Body of pancreas (tissue), 4 donors: ENCODE data around the gene C15orf62. TPM values are rescaled to one million over a fixed set of nuclear protein-coding genes. Genes with fewer than 3 reads are reported as not detected.

Source experiments
- ATAC-seq: fragments of 150-250 bp; one replicate; pipeline ENCODE4 v1.9.1; 2016
- DNase-seq, 4 donors: peaks; one replicate each; pipeline ENCODE4 v3.0.0-alpha.2; 2019
- H3K27ac ChIP-seq, 4 donors: fragments of 200-600 bp; sonication (generic); 1 replicate in 3 of 4; 2 replicates in 1 of 4; pipeline versions ENCODE4 v1.5.1 to v1.6.1; 2016 to 2019; ENCODE audit warnings: mild to moderate bottlenecking in 1 of 4, mixed read lengths in 1 of 4, moderate library complexity in 1 of 4
- H3K27me3 ChIP-seq, 2 donors: fragments of 200-600 bp; sonication (generic); one replicate each; pipeline ENCODE4 v1.6.0; 2016; ENCODE audit warnings: mild to moderate bottlenecking in 1 of 2
- H3K36me3 ChIP-seq, 2 donors: fragments of 200-600 bp; sonication (generic); replicated peaks in 1 of 2; 2 replicates each; pipeline ENCODE4 v1.5.1; 2016; ENCODE audit warnings: low read depth in 2 of 2; ENCODE audit not compliant: insufficient read depth in 1 of 2
- H3K4me1 ChIP-seq: fragments of 200-600 bp; sonication (generic); one replicate; pipeline ENCODE4 v1.6.0; 2016
- H3K4me3 ChIP-seq, 2 donors: fragments of 200-600 bp; sonication (generic); 1 replicate in 1 of 2; 2 replicates in 1 of 2; pipeline ENCODE4 v1.5.1; 2016 to 2019
- H3K9me3 ChIP-seq, 3 donors: fragments of 200-600 bp; sonication (generic); 1 replicate in 2 of 3; 2 replicates in 1 of 3; pipeline ENCODE4 v1.5.1; 2016
- CTCF ChIP-seq, 7 experiments: fragments of 450-650 bp in 4 of 7; fragments of 200-600 bp in 3 of 7; sonication (generic) in 3 of 7; IDR thresholded peaks; one replicate each; pipeline ENCODE4 v1.5.1; 2016 to 2019; ENCODE audit warnings: antibody characterized with exemption in 7 of 7
- POLR2A ChIP-seq, 3 donors: fragments of 450-650 bp; IDR thresholded peaks; one replicate each; pipeline ENCODE4 v1.6.1; 2016; ENCODE audit warnings: antibody characterized with exemption in 3 of 3, mild to moderate bottlenecking in 2 of 3
- WGBS, 2 donors: methylation state at CpG; one replicate each; pipeline ENCODE4 v1.1.5; 2017; 5-methylcytosine and 5-hydroxymethylcytosine counted together
- intact Hi-C: fragments of 100-400 bp; cut with DNase I; formaldehyde crosslinking; loops from one replicate; pipeline ENCODE4 v1.15.1; 2023
- total RNA-seq, 2 donors: library from RNA; depleted of rRNA; stranded (reverse); fragments of >200 nt; gene quantifications; one replicate each; pipeline ENCODE4 v1.1.0, GENCODE V29; 2016

The C15orf62 gene
- total RNA-seq, 2 donors from 2014 or later, result 0.26 TPM; not detected in 1

DNA sequence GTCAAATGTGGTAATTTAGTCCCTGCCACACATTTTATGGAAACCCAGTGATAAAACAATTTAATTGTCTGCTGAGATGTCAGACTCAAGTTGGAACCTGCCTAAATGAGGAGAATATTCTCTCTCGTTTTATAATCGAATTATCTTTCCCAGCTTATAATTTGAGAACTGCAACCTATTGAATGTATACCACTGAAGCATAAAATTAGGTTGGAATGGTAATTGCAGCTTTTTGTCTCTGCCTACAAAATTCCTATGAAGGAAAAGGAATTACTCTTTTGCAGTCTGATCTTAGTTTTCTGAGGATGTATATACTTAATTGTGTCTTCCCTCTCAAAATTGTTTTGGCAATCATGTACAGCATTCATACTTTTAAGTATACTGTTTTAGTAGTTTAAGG lies 45.9 kb upstream of the C15orf62 start:
- ATAC-seq (no peak), DNase-seq (no peak)
- Histone ChIP-seq H3K27me3 (no peaks in the 10 kb centered on the region), H3K9me3 (no peaks in the 10 kb centered on the region), H3K4me1 (no peaks in the 10 kb centered on the region), H3K27ac (no peak overlapping the region), H3K36me3 (no peaks in the 10 kb centered on the region), H3K4me3 (no peak overlapping the region)
- TF ChIP-seq CTCF (IDR thresholded peaks at IDR 0.05), result no peak
- no peak for TF ChIP-seq POLR2A (IDR thresholded peaks at IDR 0.05)
- intact Hi-C loops, result no loop called here
- whole genome bisulfite sequencing, 2 donors, result 60 to 63% methylated on average over 2 of the region's 2 CpGs

GRCh38 chr15:40731034-40731433 lies 38.7 kb upstream of the C15orf62 start:
- H3K9me3 ChIP-seq, result no peaks in the 10 kb centered on the region
- DNase-seq (no peak), ATAC-seq (no peak)
- WGBS, 2 donors, result 72 to 88% methylated on average over 3 of the region's 3 CpGs
- intact Hi-C loops, result no loop called here
- no peaks in the 10 kb centered on the region for H3K27me3 ChIP-seq
- no peak overlapping the region for H3K4me3 ChIP-seq
- TF ChIP-seq POLR2A (IDR thresholded peaks at IDR 0.05) (no peak), CTCF (IDR thresholded peaks at IDR 0.05) (no peak)
- peaks cover 0 to 3% of the 10 kb centered on the region in 2 donors for H3K36me3 ChIP-seq
- no peaks in the 10 kb centered on the region for H3K4me1 ChIP-seq
- H3K27ac ChIP-seq, result no peak overlapping the region

- Histone ChIP-seq H3K27me3 (no peaks in the 10 kb centered on the region), H3K9me3 (no peaks in the 10 kb centered on the region), H3K27ac (no peak overlapping the region), H3K4me3 (no peak overlapping the region), H3K36me3 (peaks cover 0 to 16% of the 10 kb centered on the region in 2 donors), H3K4me1 (no peaks in the 10 kb centered on the region)
- DNase-seq (no peak), ATAC-seq (no peak)
- TF ChIP-seq CTCF (IDR thresholded peaks at IDR 0.05) (no peak), POLR2A (IDR thresholded peaks at IDR 0.05) (no peak)
- intact Hi-C loops, result no loop called here
- 82 to 88% methylated on average over 4 of the region's 4 CpGs for WGBS, 2 donors
Observed at GRCh38 chr15:40736575-40736974, 33.2 kb upstream of the C15orf62 start.

DNA sequence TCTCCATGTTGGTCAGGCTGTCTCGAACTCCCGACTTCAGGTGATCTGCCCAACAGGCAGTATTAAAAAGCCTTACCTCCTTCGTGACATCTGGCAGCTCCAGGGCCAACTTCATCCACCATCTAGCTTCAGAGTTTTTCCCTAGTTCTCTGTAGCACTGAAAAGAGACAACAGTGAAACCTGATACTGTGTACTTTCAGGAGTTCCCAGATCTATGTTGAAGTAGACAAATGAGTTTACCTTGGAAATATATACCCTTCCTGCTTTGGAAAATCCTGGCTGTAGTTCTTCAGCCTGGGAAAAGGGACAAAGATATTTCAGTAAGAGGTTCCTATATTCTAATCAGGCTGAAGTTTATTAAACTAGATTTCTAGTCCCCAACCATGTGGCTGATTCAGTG lies 32.7 kb upstream of the C15orf62 start:
- Histone ChIP-seq H3K27me3 (no peaks in the 10 kb centered on the region), H3K27ac (no peak overlapping the region), H3K9me3 (no peaks in the 10 kb centered on the region), H3K4me1 (no peaks in the 10 kb centered on the region), H3K4me3 (no peak overlapping the region), H3K36me3 (peaks cover 0 to 16% of the 10 kb centered on the region in 2 donors)
- ATAC-seq (no peak), DNase-seq (no peak)
- TF ChIP-seq CTCF (IDR thresholded peaks at IDR 0.05) (no peak), POLR2A (IDR thresholded peaks at IDR 0.05) (no peak)
- WGBS, 2 donors, result 69% methylated on average over 2 to 3 of the region's 3 CpGs
- intact Hi-C loops, result no loop called here

- Histone ChIP-seq H3K27ac (no peak overlapping the region), H3K9me3 (no peaks in the 10 kb centered on the region), H3K4me1 (no peaks in the 10 kb centered on the region), H3K27me3 (no peaks in the 10 kb centered on the region), H3K4me3 (no peak overlapping the region), H3K36me3 (peaks cover 7 to 23% of the 10 kb centered on the region in 2 donors)
- no peak for ATAC-seq
- TF ChIP-seq POLR2A (IDR thresholded peaks at IDR 0.05), result no peak
- no peak for TF ChIP-seq CTCF (IDR thresholded peaks at IDR 0.05)
- intact Hi-C loops, result no loop called here
- WGBS, 2 donors, result 73 to 74% methylated on average over 2 of the region's 2 CpGs
- DNase-seq, result no peak
Observed at GRCh38 chr15:40739047-40739446, 30.7 kb upstream of the C15orf62 start.
